HG03139 (cell line): ENCODE data around the gene CLCN1.
A peak's percentile ranks its signal among the peaks of the same experiment; 100 is the strongest.
"Not testable (repeated sequence)": the region's sequence is repeated elsewhere in the genome, so short reads cannot be mapped to it uniquely, and the experiment has no call there.

Source experiments
- ATAC-seq: cut with Tn5 transposase; IDR thresholded peaks from one replicate; pipeline ENCODE4 v1.9.1; 2021; ENCODE audit not compliant: unreplicated experiment

Gene CLCN1

GRCh38 chr7:143315776-143316175 lies at the start of gene CLCN1:
TSS of gene CLCN1 (plus strand) at chr7:143316111. CDS start at chr7:143316213, 102 bp downstream.
- no peak for ATAC-seq

- no peak for ATAC-seq
Observed at GRCh38 chr7:143269251-143269650, 46.7 kb upstream of the CLCN1 start.

GRCh38 chr7:143271240-143271639 lies 44.7 kb upstream of the CLCN1 start:
- no peak for ATAC-seq

GRCh38 chr7:143272871-143273270 lies 43.0 kb upstream of the CLCN1 start:
- no peak for ATAC-seq

- ATAC-seq = no peak
Observed at GRCh38 chr7:143279186-143280098, 36.5 kb upstream of the CLCN1 start.

- no peak for ATAC-seq
Observed at GRCh38 chr7:143280160-143280559, 35.8 kb upstream of the CLCN1 start.

GRCh38 chr7:143280566-143280965 lies 35.3 kb upstream of the CLCN1 start:
- no peak for ATAC-seq

GRCh38 chr7:143281529-143281928 lies 34.4 kb upstream of the CLCN1 start:
- no peak for ATAC-seq

GRCh38 chr7:143282124-143282523 lies 33.8 kb upstream of the CLCN1 start:
- ATAC-seq = no peak

- ATAC-seq = no peak
Observed at GRCh38 chr7:143283381-143283780, 32.5 kb upstream of the CLCN1 start.

- ATAC-seq = no peak
Observed at GRCh38 chr7:143284591-143285469, 31.1 kb upstream of the CLCN1 start, which contains the start of gene TMEM139. TSS of gene TMEM139 (plus strand) at chr7:143284958. CDS start at chr7:143285958, 1,000 bp downstream.

GRCh38 chr7:143285470-143285778 lies 30.5 kb upstream of the CLCN1 start:
- no peak for ATAC-seq

GRCh38 chr7:143285806-143286521 lies 29.9 kb upstream of the CLCN1 start:
- ATAC-seq = no peak

GRCh38 chr7:143286522-143286890 lies 29.4 kb upstream of the CLCN1 start:
- ATAC-seq = no peak

- ATAC-seq = no peak
Observed at GRCh38 chr7:143287339-143287934, 28.5 kb upstream of the CLCN1 start.

- peak; percentile 90 for ATAC-seq
Observed at GRCh38 chr7:143287935-143288826, 27.7 kb upstream of the CLCN1 start, which contains the start of gene CASP2. TSS of gene CASP2 (plus strand) at chr7:143288351. CDS start at chr7:143288456, 105 bp downstream.

GRCh38 chr7:143288836-143289235 lies 27.1 kb upstream of the CLCN1 start:
- ATAC-seq = no peak

- no peak for ATAC-seq
Observed at GRCh38 chr7:143289421-143289820, 26.5 kb upstream of the CLCN1 start.

GRCh38 chr7:143289888-143290287 lies 26.0 kb upstream of the CLCN1 start:
- not testable (repeated sequence) for ATAC-seq

GRCh38 chr7:143290293-143290692 lies 25.6 kb upstream of the CLCN1 start:
- ATAC-seq = no peak
